DOHH2 (cell line): ENCODE data around the gene SYVN1.

Source experiments
- H3F3A ChIP-seq: fragments of 200-600 bp; sonication (generic), shearing (Covaris generic); 2 replicates; pipeline ENCODE4 v1.6.0; 2016; ENCODE audit warnings: antibody characterized with exemption, mild to moderate bottlenecking; ENCODE audit not compliant: control insufficient read depth, insufficient read depth
- H3K27ac ChIP-seq: fragments of 200-600 bp; sonication (generic); 2 replicates; pipeline ENCODE4 v1.5.1; 2014; ENCODE audit warnings: low read depth, mild to moderate bottlenecking, low read length, moderate library complexity
- H3K27me3 ChIP-seq: fragments of 200-600 bp; sonication (generic); 2 replicates; pipeline ENCODE4 v1.6.1; 2014; ENCODE audit warnings: mild to moderate bottlenecking, low read length, mixed read lengths; ENCODE audit not compliant: control insufficient read depth
- H3K36me3 ChIP-seq: fragments of 200-600 bp; sonication (generic); 2 replicates; pipeline ENCODE4 v1.6.1; 2014; ENCODE audit warnings: mild to moderate bottlenecking, low read length, moderate library complexity, mixed read lengths; ENCODE audit not compliant: control insufficient read depth
- H3K4me1 ChIP-seq: fragments of 200-600 bp; sonication (generic); 2 replicates; pipeline ENCODE4 v1.6.1; 2014; ENCODE audit warnings: mild to moderate bottlenecking, low read length, mixed read lengths; ENCODE audit not compliant: control insufficient read depth
- H3K4me2 ChIP-seq: fragments of 200-600 bp; sonication (generic); 2 replicates; pipeline ENCODE4 v1.6.0; 2014; ENCODE audit warnings: mild to moderate bottlenecking, low read length, moderate library complexity
- H3K4me3 ChIP-seq: fragments of 200-600 bp; sonication (generic); 2 replicates; pipeline ENCODE4 v1.5.1; 2014; ENCODE audit warnings: mild to moderate bottlenecking, low read length, mixed read lengths
- H3K79me2 ChIP-seq: fragments of 200-600 bp; sonication (generic); 2 replicates; pipeline ENCODE4 v1.6.1; 2014; ENCODE audit warnings: mild to moderate bottlenecking, low read length, mixed read lengths; ENCODE audit not compliant: control insufficient read depth
- H3K9me2 ChIP-seq: fragments of 200-600 bp; sonication (generic); replicated peaks from 2 replicates; pipeline ENCODE4 v1.6.1; 2014; ENCODE audit warnings: mild to moderate bottlenecking, low read length, mixed read lengths; ENCODE audit not compliant: control insufficient read depth
- H3K9me3 ChIP-seq: fragments of 200-600 bp; sonication (generic); 2 replicates; pipeline ENCODE4 v1.6.1; 2014; ENCODE audit warnings: antibody characterized with exemption, low read length, mixed read lengths; ENCODE audit not compliant: control insufficient read depth, insufficient read depth
- H4K20me1 ChIP-seq: fragments of 200-600 bp; sonication (generic); 2 replicates; pipeline ENCODE4 v1.6.0; 2014; ENCODE audit warnings: low read depth, mild to moderate bottlenecking, antibody characterized with exemption, low read length, moderate library complexity; ENCODE audit not compliant: control insufficient read depth, insufficient read depth
- CTCF ChIP-seq: fragments of 200-600 bp; sonication (generic); IDR thresholded peaks from one replicate; pipeline ENCODE4 v1.5.1; 2014; ENCODE audit warnings: antibody characterized with exemption, mild to moderate bottlenecking, low read depth, low read length; ENCODE audit not compliant: poor library complexity, severe bottlenecking
- EZH2phosphoT487 ChIP-seq: fragments of 200-600 bp; sonication (generic); IDR thresholded peaks from 2 replicates; pipeline ENCODE4 v1.6.1; 2017; ENCODE audit warnings: borderline replicate concordance, mild to moderate bottlenecking, antibody characterized with exemption, low read length, moderate library complexity, mixed read lengths

SYVN1 gene

GRCh38 chr11:65095974-65096806 lies 38.1 kb downstream of the SYVN1 start, which contains the start of gene VPS51:
VPS51 (plus strand) TSS chr11:65096214; CDS start chr11:65096251, 37 bp downstream.
- TF ChIP-seq EZH2phosphoT487 (no peak), CTCF (no peak)
- Histone ChIP-seq H3K36me3 (peaks cover 25% of the 10 kb centered on the region), H3K4me1 (peaks cover 17% of the 10 kb centered on the region), H4K20me1 (peaks cover 2% of the 10 kb centered on the region; the same call in 1 of the 2 replicates), H3K27ac (peak within 1 kb of the TSS; percentile 61), H3K4me3 (peak within 1 kb of the TSS; percentile 79), H3K4me2 (peak within 1 kb of the TSS; percentile 69), H3K79me2 (peaks cover 34% of the 10 kb centered on the region), H3K9me2 (no peaks in the 10 kb centered on the region), H3K9me3 (no peaks in the 10 kb centered on the region), H3K27me3 (no peaks in the 10 kb centered on the region), H3F3A (peaks cover 13% of the 10 kb centered on the region; the same call in 1 of the 2 replicates)

GRCh38 chr11:65095427-65095826 lies 38.9 kb downstream of the SYVN1 start:
- no peaks in the 10 kb centered on the region for H3K9me3 ChIP-seq
- peaks cover 31% of the 10 kb centered on the region for H3K79me2 ChIP-seq
- H3K9me2 ChIP-seq, result no peaks in the 10 kb centered on the region
- no peaks in the 10 kb centered on the region for H3K27me3 ChIP-seq
- no peak for TF ChIP-seq EZH2phosphoT487
- no peak for TF ChIP-seq CTCF
- no peak overlapping the region for H3K27ac ChIP-seq
- peaks cover 25% of the 10 kb centered on the region for H3K36me3 ChIP-seq
- H3K4me1 ChIP-seq, result peaks cover 17% of the 10 kb centered on the region
- H3K4me3 ChIP-seq, result peak overlapping the region; percentile 79
- peaks cover 2% of the 10 kb centered on the region; the same call in 1 of the 2 replicates for H4K20me1 ChIP-seq
- H3K4me2 ChIP-seq, result peak overlapping the region; percentile 69
- H3F3A ChIP-seq, result peaks cover 13% of the 10 kb centered on the region; the same call in 1 of the 2 replicates

- no peaks in the 10 kb centered on the region for H4K20me1 ChIP-seq
- no peaks in the 10 kb centered on the region for H3K27me3 ChIP-seq
- peaks cover 21% of the 10 kb centered on the region for H3K36me3 ChIP-seq
- no peak overlapping the region for H3K4me3 ChIP-seq
- peaks cover 9% of the 10 kb centered on the region for H3K4me1 ChIP-seq
- no peaks in the 10 kb centered on the region for H3K9me3 ChIP-seq
- H3K79me2 ChIP-seq, result no peaks in the 10 kb centered on the region
- H3K9me2 ChIP-seq, result no peaks in the 10 kb centered on the region
- H3F3A ChIP-seq, result peaks cover 13% of the 10 kb centered on the region; the same call in 1 of the 2 replicates
- no peak overlapping the region for H3K4me2 ChIP-seq
- H3K27ac ChIP-seq, result no peak overlapping the region
- TF ChIP-seq EZH2phosphoT487, result no peak
- no peak for TF ChIP-seq CTCF
Observed at GRCh38 chr11:65090628-65091027, 43.7 kb downstream of the SYVN1 start.
